T-cell (primary cell): ENCODE results near the gene PKDREJ. TPM values are rescaled to one million over a fixed set of nuclear protein-coding genes. Genes with fewer than 3 reads are reported as not detected.

Source experiments
- ATAC-seq, 4 experiments: fragments of 200-7000 bp in 3 of 4; fragments of 150-1000 bp in 1 of 4; cut with Tn5 transposase; replicated peaks in 1 of 4; 1 replicate in 3 of 4; 2 replicates in 1 of 4; pipeline ENCODE4 v1.10.0; 2021; ENCODE audit warnings: moderate library complexity in 3 of 4, mild to moderate bottlenecking in 2 of 4, moderate number of reproducible peaks in 1 of 4
- CTCF ChIA-PET, 2 donors: fragments of 300-600 bp; sonication (Branson Sonifier 250); formaldehyde crosslinking; loops; one replicate each; lab custom pipeline; 2022; ENCODE audit warnings: antibody characterized with exemption in 2 of 2; lab: Charles Lee
- POLR2A ChIA-PET, 2 donors: fragments of 300-600 bp; sonication (Branson Sonifier 250); formaldehyde crosslinking; loops; one replicate each; lab custom pipeline; 2022; ENCODE audit warnings: antibody characterized with exemption in 2 of 2; lab: Charles Lee
- DNase-seq, 35 experiments: peaks; one replicate each; pipeline versions ENCODE4 v3.0.0 to v3.0.0-alpha.2; 2013 to 2023
- H3K27ac ChIP-seq: one replicate; pipeline ENCODE4 v1.5.1; 2013; ENCODE audit warnings: low read length
- H3K27me3 ChIP-seq, 2 experiments: replicated peaks in 1 of 2; 1 replicate in 1 of 2; 2 replicates in 1 of 2; pipeline versions ENCODE4 v1.6.1 to v1.7.0; 2013; ENCODE audit warnings: low read length in 1 of 2, mixed read lengths in 1 of 2; ENCODE audit not compliant: control insufficient read depth in 2 of 2, insufficient read depth in 2 of 2; ENCODE audit errors: extremely low read depth in 1 of 2
- H3K36me3 ChIP-seq, 2 donors: 1 replicate in 1 of 2; 2 replicates in 1 of 2; pipeline versions ENCODE4 v1.6.1 to v1.7.0; 2013; ENCODE audit warnings: low read length in 1 of 2; ENCODE audit not compliant: control insufficient read depth in 2 of 2, insufficient read depth in 1 of 2; ENCODE audit errors: extremely low read depth in 1 of 2
- H3K4me1 ChIP-seq, 2 experiments: 1 replicate in 1 of 2; 2 replicates in 1 of 2; pipeline versions ENCODE4 v1.6.1 to v1.7.0; 2013; ENCODE audit warnings: low read length in 2 of 2, mixed read lengths in 1 of 2; ENCODE audit not compliant: insufficient read depth in 2 of 2, control insufficient read depth in 1 of 2; ENCODE audit errors: extremely low read depth in 1 of 2
- H3K4me3 ChIP-seq, 2 donors: 1 replicate in 1 of 2; 2 replicates in 1 of 2; pipeline versions ENCODE4 v1.5.1 to v1.7.0; 2013; ENCODE audit warnings: mild to moderate bottlenecking in 2 of 2, low read length in 1 of 2, moderate library complexity in 1 of 2; ENCODE audit not compliant: control insufficient read depth in 1 of 2; ENCODE audit errors: extremely low read depth in 1 of 2
- H3K9me3 ChIP-seq: 2 replicates; pipeline ENCODE4 v1.7.0; 2013
- H3K27ac Mint-ChIP-seq, 2 donors: one replicate each; pipeline ENCODE4 v1.8.0; 2020 to 2021; ENCODE audit warnings: mild to moderate bottlenecking in 2 of 2, mixed read lengths in 2 of 2
- H3K27me3 Mint-ChIP-seq, 2 donors: one replicate each; pipeline ENCODE4 v1.8.0; 2021 to 2022; ENCODE audit warnings: mixed read lengths in 2 of 2
- H3K36me3 Mint-ChIP-seq: one replicate; pipeline ENCODE4 v1.8.0; 2021; ENCODE audit warnings: mixed read lengths
- H3K4me1 Mint-ChIP-seq, 3 donors: one replicate each; pipeline ENCODE4 v1.8.0; 2020 to 2022; ENCODE audit warnings: mixed read lengths in 3 of 3, mild to moderate bottlenecking in 1 of 3
- H3K4me3 Mint-ChIP-seq, 3 donors: one replicate each; pipeline ENCODE4 v1.8.0; 2020 to 2022; ENCODE audit warnings: mild to moderate bottlenecking in 3 of 3, mixed read lengths in 3 of 3, moderate library complexity in 3 of 3
- H3K9me3 Mint-ChIP-seq, 3 donors: one replicate each; pipeline ENCODE4 v1.8.0; 2020 to 2022; ENCODE audit warnings: mixed read lengths in 3 of 3
- WGBS: methylation state at CpG from one replicate; pipeline ENCODE4 v1.1.5; 2013; ENCODE audit warnings: missing lambda C conversion rate; ENCODE audit not compliant: insufficient coverage; 5-methylcytosine and 5-hydroxymethylcytosine counted together
- total RNA-seq, 35 experiments: library from RNA in 6 of 35; stranded (reverse) in 6 of 35; fragments of 120-200 nt in 1 of 35; gene quantifications; one replicate each; pipeline versions ENCODE4 v1.2.1 to v1.2.4 and lab custom pipeline; 2013 to 2026

Gene PKDREJ
- total RNA-seq, 5 donors from 2014 or later (not counting 1 experiment from before 2014, with no cell fraction given) = not detected

- Histone ChIP-seq H3K27me3 (peaks cover 0 to 5% of the 10 kb centered on the region in 2 experiments), H3K4me1 (peaks cover 2 to 50% of the 10 kb centered on the region in 2 experiments), H3K9me3 (no peaks in the 10 kb centered on the region), H3K36me3 (peaks cover 0 to 8% of the 10 kb centered on the region in 2 donors), H3K27ac (peak overlapping the region; percentile 89), H3K4me3 (peak overlapping the region in 1 of 2 donors; percentile 68)
- peaks cover 0 to 5% of the 10 kb centered on the region in 2 donors for H3K27me3 Mint-ChIP-seq
- WGBS = no CpG with 5 or more reads among the region's 4 CpGs
- H3K36me3 Mint-ChIP-seq = peaks cover 6% of the 10 kb centered on the region
- POLR2A ChIA-PET = no interaction called here
- no peaks in the 10 kb centered on the region for H3K9me3 Mint-ChIP-seq
- H3K4me1 Mint-ChIP-seq = peaks cover 26 to 32% (median 28%) of the 10 kb centered on the region in 3 donors
- peak overlapping the region; percentile 84 to 95 (median 84) for H3K4me3 Mint-ChIP-seq
- H3K27ac Mint-ChIP-seq = peak overlapping the region; percentile 97 to 98
- CTCF ChIA-PET = interaction anchor here (0.5 to 1.2 kb wide), 4 partner anchors 16 to 261 kb away, joined by 3 to 4 read pairs (median 3); no protein-coding TSS in a partner anchor
- DNase-seq (no peak), ATAC-seq (no peak)
These were observed 32.3 kb upstream of the PKDREJ start for GRCh38 chr22:46295277-46295971.

GRCh38 chr22:46294784-46295183, 31.6 kb upstream of the PKDREJ start:
- ChIA-PET POLR2A (interaction anchor here in 1 of 2 donors (0.7 kb wide), 1 partner anchor 283 kb away, joined by 4 read pairs; no protein-coding TSS in a partner anchor), CTCF (no interaction called here)
- peaks cover 0 to 8% of the 10 kb centered on the region in 2 donors for H3K36me3 ChIP-seq
- 83% methylated on average over 1 of the region's 2 CpGs for WGBS
- H3K27me3 Mint-ChIP-seq = peaks cover 0 to 5% of the 10 kb centered on the region in 2 donors
- ATAC-seq (no peak), DNase-seq (no peak)
- H3K4me1 ChIP-seq = peaks cover 2 to 57% of the 10 kb centered on the region in 2 experiments
- peaks cover 6% of the 10 kb centered on the region for H3K36me3 Mint-ChIP-seq
- H3K27ac ChIP-seq = peak overlapping the region; percentile 12
- peaks cover 26 to 37% (median 28%) of the 10 kb centered on the region in 3 donors for H3K4me1 Mint-ChIP-seq
- H3K27ac Mint-ChIP-seq = peak overlapping the region; percentile 97 to 98
- no peak overlapping the region for H3K4me3 ChIP-seq
- peaks cover 0 to 5% of the 10 kb centered on the region in 2 experiments for H3K27me3 ChIP-seq
- peak overlapping the region in 2 of 3 donors; percentile 56 to 84 for H3K4me3 Mint-ChIP-seq
- no peaks in the 10 kb centered on the region for H3K9me3 ChIP-seq
- no peaks in the 10 kb centered on the region for H3K9me3 Mint-ChIP-seq

- H3K9me3 ChIP-seq = no peaks in the 10 kb centered on the region
- ChIA-PET POLR2A (interaction anchor here in 1 of 2 donors (0.7 kb wide), 1 partner anchor 284 kb away, joined by 4 read pairs; no protein-coding TSS in a partner anchor), CTCF (no interaction called here)
- no peak overlapping the region for H3K4me3 ChIP-seq
- H3K27me3 Mint-ChIP-seq = peaks cover 0 to 3% of the 10 kb centered on the region in 2 donors
- 59% methylated on average over 9 of the region's 11 CpGs for WGBS
- H3K4me3 Mint-ChIP-seq = no peak overlapping the region
- H3K27ac Mint-ChIP-seq = no peak overlapping the region
- DNase-seq (peak in 2 of 35 experiments; percentile 28 to 34), ATAC-seq (no peak)
- H3K4me1 ChIP-seq = peaks cover 2 to 67% of the 10 kb centered on the region in 2 experiments
- peaks cover 6% of the 10 kb centered on the region for H3K36me3 Mint-ChIP-seq
- H3K9me3 Mint-ChIP-seq = no peaks in the 10 kb centered on the region
- H3K27ac ChIP-seq = no peak overlapping the region
- H3K36me3 ChIP-seq = peaks cover 0 to 8% of the 10 kb centered on the region in 2 donors
- peaks cover 26 to 40% (median 28%) of the 10 kb centered on the region in 3 donors for H3K4me1 Mint-ChIP-seq
- H3K27me3 ChIP-seq = peaks cover 0 to 5% of the 10 kb centered on the region in 2 experiments
These were observed 30.6 kb upstream of the PKDREJ start for GRCh38 chr22:46293577-46294260.

GRCh38 chr22:46292732-46293131, 29.6 kb upstream of the PKDREJ start:
- WGBS = 97% methylated on average over 8 of the region's 14 CpGs
- peak overlapping the region in 1 of 2 donors; percentile 39 for H3K27ac Mint-ChIP-seq
- Histone ChIP-seq H3K4me3 (no peak overlapping the region), H3K27ac (no peak overlapping the region), H3K36me3 (peaks cover 0 to 8% of the 10 kb centered on the region in 2 donors), H3K4me1 (peaks cover 2 to 77% of the 10 kb centered on the region in 2 experiments), H3K9me3 (no peaks in the 10 kb centered on the region), H3K27me3 (peaks cover 0 to 5% of the 10 kb centered on the region in 2 experiments)
- H3K27me3 Mint-ChIP-seq = no peaks in the 10 kb centered on the region
- CTCF ChIA-PET = no interaction called here
- DNase-seq (no peak), ATAC-seq (no peak)
- peaks cover 6% of the 10 kb centered on the region for H3K36me3 Mint-ChIP-seq
- H3K9me3 Mint-ChIP-seq = no peaks in the 10 kb centered on the region
- H3K4me1 Mint-ChIP-seq = peaks cover 28 to 48% (median 33%) of the 10 kb centered on the region in 3 donors
- no peak overlapping the region for H3K4me3 Mint-ChIP-seq
- POLR2A ChIA-PET = no interaction called here

GRCh38 chr22:46292173-46292572, 29.0 kb upstream of the PKDREJ start:
- no peaks in the 10 kb centered on the region for H3K9me3 ChIP-seq
- ChIA-PET CTCF (no interaction called here), POLR2A (no interaction called here)
- Mint-ChIP-seq H3K27ac (no peak overlapping the region), H3K9me3 (no peaks in the 10 kb centered on the region), H3K4me3 (no peak overlapping the region), H3K27me3 (no peaks in the 10 kb centered on the region), H3K4me1 (peaks cover 27 to 48% (median 34%) of the 10 kb centered on the region in 3 donors), H3K36me3 (peaks cover 6% of the 10 kb centered on the region)
- 83% methylated on average over 3 of the region's 3 CpGs for WGBS
- H3K27ac ChIP-seq = no peak overlapping the region
- H3K4me3 ChIP-seq = no peak overlapping the region
- DNase-seq (no peak), ATAC-seq (no peak)
- H3K36me3 ChIP-seq = peaks cover 0 to 8% of the 10 kb centered on the region in 2 donors
- H3K4me1 ChIP-seq = peaks cover 0 to 79% of the 10 kb centered on the region in 2 experiments
- peaks cover 0 to 3% of the 10 kb centered on the region in 2 experiments for H3K27me3 ChIP-seq
